Activated T-cell treated with anti-CD3 and anti-CD28 coated beads, Interleukin-2, amount 50 U/mL, for 24 hours (primary cell): ENCODE results near the gene MFSD1.
"Not testable (repeated sequence)": the region's sequence is repeated elsewhere in the genome, so short reads cannot be mapped to it uniquely, and the experiment has no call there.

Experiments used
- DNase-seq: peaks from one replicate; pipeline ENCODE4 v3.0.0-alpha.2; 2020
- H3K27ac Mint-ChIP-seq: 2 replicates; pipeline ENCODE4 v1.8.0; 2020; ENCODE audit warnings: mild to moderate bottlenecking, mixed read lengths
- H3K27me3 Mint-ChIP-seq: 2 replicates; pipeline ENCODE4 v1.8.0; 2020; ENCODE audit warnings: mixed read lengths
- H3K36me3 Mint-ChIP-seq: 2 replicates; pipeline ENCODE4 v1.8.0; 2020; ENCODE audit warnings: low read depth, mixed read lengths
- H3K4me1 Mint-ChIP-seq: 2 replicates; pipeline ENCODE4 v1.8.0; 2020; ENCODE audit warnings: low read depth, mixed read lengths
- H3K4me3 Mint-ChIP-seq: 2 replicates; pipeline ENCODE4 v1.8.0; 2020; ENCODE audit warnings: mild to moderate bottlenecking, moderate library complexity, mixed read lengths
- H3K9me3 Mint-ChIP-seq: 2 replicates; pipeline ENCODE4 v1.8.0; 2020; ENCODE audit warnings: mixed read lengths

Gene MFSD1

DNA sequence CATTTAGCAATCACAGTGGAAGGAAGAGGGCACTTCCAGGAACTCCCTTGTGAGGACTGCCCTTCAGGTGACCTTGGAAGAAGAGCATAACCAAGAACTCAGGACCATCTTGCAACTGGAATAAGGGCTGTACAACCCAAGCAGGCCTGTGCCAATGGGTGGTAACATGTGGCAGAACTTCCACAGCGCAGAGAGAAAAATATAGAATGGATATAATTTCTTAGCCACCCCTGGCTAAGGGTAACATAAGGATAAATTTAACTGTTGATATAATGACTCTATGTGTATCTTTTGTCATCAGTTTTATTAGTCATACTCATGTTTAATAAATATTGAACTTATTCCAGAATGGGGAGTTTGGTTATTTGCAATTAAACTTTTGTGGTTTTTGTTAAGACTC lies 13.4 kb upstream of the MFSD1 start:
- Mint-ChIP-seq H3K9me3 (no peaks in the 10 kb centered on the region), H3K4me1 (peaks cover 8% of the 10 kb centered on the region), H3K4me3 (no peak overlapping the region), H3K27ac (no peak overlapping the region), H3K36me3 (no peaks in the 10 kb centered on the region), H3K27me3 (no peaks in the 10 kb centered on the region)
- no peak for DNase-seq

GRCh38 chr3:158789592-158789991 lies 12.3 kb upstream of the MFSD1 start:
- no peak for DNase-seq
- H3K9me3 Mint-ChIP-seq, result no peaks in the 10 kb centered on the region
- H3K27me3 Mint-ChIP-seq, result no peaks in the 10 kb centered on the region
- no peaks in the 10 kb centered on the region for H3K36me3 Mint-ChIP-seq
- H3K4me3 Mint-ChIP-seq, result no peak overlapping the region
- no peak overlapping the region for H3K27ac Mint-ChIP-seq
- H3K4me1 Mint-ChIP-seq, result peaks cover 8% of the 10 kb centered on the region

- no peak for DNase-seq
- no peaks in the 10 kb centered on the region for H3K36me3 Mint-ChIP-seq
- H3K4me3 Mint-ChIP-seq, result peak overlapping the region; percentile 66
- H3K27me3 Mint-ChIP-seq, result peaks cover 4% of the 10 kb centered on the region
- H3K27ac Mint-ChIP-seq, result no peak overlapping the region
- H3K4me1 Mint-ChIP-seq, result peaks cover 8% of the 10 kb centered on the region
- no peaks in the 10 kb centered on the region for H3K9me3 Mint-ChIP-seq
Measured at GRCh38 chr3:158790901-158791589, 10.8 kb upstream of the MFSD1 start.

GRCh38 chr3:158791590-158791920 lies 10.3 kb upstream of the MFSD1 start:
- H3K4me3 Mint-ChIP-seq, H3K27ac Mint-ChIP-seq, H3K27me3 Mint-ChIP-seq: not testable (repeated sequence)

GRCh38 chr3:158792709-158793108 lies 9.1 kb upstream of the MFSD1 start:
- no peak for DNase-seq
- Mint-ChIP-seq H3K27ac (no peak overlapping the region), H3K4me3 (no peak overlapping the region), H3K36me3 (no peaks in the 10 kb centered on the region), H3K9me3 (no peaks in the 10 kb centered on the region), H3K4me1 (peaks cover 8% of the 10 kb centered on the region), H3K27me3 (peaks cover 4% of the 10 kb centered on the region)

More at GRCh38 chr3:158791590-158791920, 10.3 kb upstream of the MFSD1 start:
- not testable (repeated sequence) for H3K9me3 Mint-ChIP-seq, DNase-seq, H3K4me1 Mint-ChIP-seq, H3K36me3 Mint-ChIP-seq

GRCh38 chr3:158794206-158794605 lies 7.6 kb upstream of the MFSD1 start:
- no peak overlapping the region for H3K27ac Mint-ChIP-seq
- no peak for DNase-seq
- no peak overlapping the region for H3K4me3 Mint-ChIP-seq
- H3K9me3 Mint-ChIP-seq, result no peaks in the 10 kb centered on the region
- no peaks in the 10 kb centered on the region for H3K36me3 Mint-ChIP-seq
- H3K4me1 Mint-ChIP-seq, result peaks cover 8% of the 10 kb centered on the region
- peaks cover 4% of the 10 kb centered on the region for H3K27me3 Mint-ChIP-seq

DNA sequence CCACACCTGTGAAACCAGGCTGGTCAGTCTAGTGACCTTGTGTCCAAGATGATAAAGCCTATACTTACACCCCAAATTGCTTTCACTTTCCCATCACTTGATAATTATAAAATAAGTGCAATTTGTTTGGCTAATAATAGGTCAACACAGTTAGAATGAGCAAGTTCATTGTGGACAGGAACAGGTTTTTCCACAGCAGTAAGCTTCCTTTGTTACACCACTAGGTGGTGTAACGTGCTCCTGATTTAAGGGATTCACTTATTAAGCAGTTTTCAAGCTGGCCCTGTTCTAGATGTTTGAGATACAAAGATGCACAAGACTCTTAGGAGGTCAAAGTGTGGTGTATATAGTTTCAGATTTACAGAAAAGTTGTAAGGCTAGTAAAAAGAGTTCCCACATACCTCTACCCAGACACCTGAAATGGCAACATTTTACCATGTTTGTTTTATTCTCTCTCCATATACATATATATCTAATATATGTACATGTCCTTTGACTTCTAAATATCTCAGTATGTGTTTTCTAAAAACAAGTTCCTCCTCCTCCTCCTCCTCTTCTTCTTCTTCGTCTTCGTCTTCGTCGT lies 6.8 kb upstream of the MFSD1 start:
- no peak for DNase-seq
- Mint-ChIP-seq H3K4me1 (peaks cover 8% of the 10 kb centered on the region), H3K27me3 (peaks cover 4% of the 10 kb centered on the region), H3K9me3 (no peaks in the 10 kb centered on the region), H3K4me3 (no peak overlapping the region), H3K36me3 (no peaks in the 10 kb centered on the region), H3K27ac (no peak overlapping the region)

GRCh38 chr3:158801201-158801600 lies 653 bp upstream of the MFSD1 start:
- Mint-ChIP-seq H3K9me3 (no peaks in the 10 kb centered on the region), H3K36me3 (peaks cover 23% of the 10 kb centered on the region), H3K27ac (peak overlapping the region; percentile 92), H3K4me1 (peaks cover 37% of the 10 kb centered on the region), H3K27me3 (no peaks in the 10 kb centered on the region), H3K4me3 (peak overlapping the region; percentile 88)
- peak; percentile 32 for DNase-seq

- Mint-ChIP-seq H3K27me3 (no peaks in the 10 kb centered on the region), H3K36me3 (peaks cover 35% of the 10 kb centered on the region), H3K9me3 (no peaks in the 10 kb centered on the region), H3K27ac (peak overlapping the region; percentile 92), H3K4me1 (peaks cover 37% of the 10 kb centered on the region), H3K4me3 (peak overlapping the region; percentile 88)
- no peak for DNase-seq
Measured at GRCh38 chr3:158802409-158803268, 785 bp downstream of the MFSD1 start.

GRCh38 chr3:158804441-158804840 lies 2.6 kb downstream of the MFSD1 start:
- no peaks in the 10 kb centered on the region for H3K9me3 Mint-ChIP-seq
- no peak overlapping the region for H3K27ac Mint-ChIP-seq
- DNase-seq, result no peak
- H3K4me1 Mint-ChIP-seq, result peaks cover 49% of the 10 kb centered on the region
- peaks cover 52% of the 10 kb centered on the region for H3K36me3 Mint-ChIP-seq
- H3K4me3 Mint-ChIP-seq, result no peak overlapping the region
- no peaks in the 10 kb centered on the region for H3K27me3 Mint-ChIP-seq

DNA sequence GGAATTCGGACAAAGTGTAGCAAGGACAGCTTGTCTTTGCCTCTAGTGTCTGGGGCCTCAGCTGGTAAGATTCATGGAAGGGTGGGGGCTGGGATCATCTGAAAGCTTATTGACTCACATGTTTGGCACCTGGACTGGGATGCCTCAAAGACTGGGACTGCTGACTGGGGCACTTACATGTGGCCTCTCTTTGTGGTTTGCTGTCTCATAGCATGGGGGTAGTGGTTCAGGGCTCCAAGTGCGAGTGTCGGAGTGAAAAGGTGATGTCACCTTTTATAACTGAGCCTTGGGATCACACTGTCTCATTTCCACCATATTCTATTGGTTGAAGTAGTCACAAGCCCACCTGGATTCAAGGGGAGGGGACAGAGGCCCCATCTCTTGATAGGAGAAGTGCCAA lies 6.8 kb downstream of the MFSD1 start:
- Mint-ChIP-seq H3K36me3 (peaks cover 84% of the 10 kb centered on the region), H3K27me3 (no peaks in the 10 kb centered on the region), H3K9me3 (no peaks in the 10 kb centered on the region), H3K4me3 (no peak overlapping the region), H3K27ac (no peak overlapping the region), H3K4me1 (peaks cover 30% of the 10 kb centered on the region)
- DNase-seq, result no peak

GRCh38 chr3:158809642-158810041 lies 7.8 kb downstream of the MFSD1 start:
- no peak for DNase-seq
- Mint-ChIP-seq H3K27me3 (no peaks in the 10 kb centered on the region), H3K27ac (no peak overlapping the region), H3K36me3 (peaks cover 89% of the 10 kb centered on the region), H3K9me3 (no peaks in the 10 kb centered on the region), H3K4me1 (peaks cover 25% of the 10 kb centered on the region), H3K4me3 (no peak overlapping the region)

DNA sequence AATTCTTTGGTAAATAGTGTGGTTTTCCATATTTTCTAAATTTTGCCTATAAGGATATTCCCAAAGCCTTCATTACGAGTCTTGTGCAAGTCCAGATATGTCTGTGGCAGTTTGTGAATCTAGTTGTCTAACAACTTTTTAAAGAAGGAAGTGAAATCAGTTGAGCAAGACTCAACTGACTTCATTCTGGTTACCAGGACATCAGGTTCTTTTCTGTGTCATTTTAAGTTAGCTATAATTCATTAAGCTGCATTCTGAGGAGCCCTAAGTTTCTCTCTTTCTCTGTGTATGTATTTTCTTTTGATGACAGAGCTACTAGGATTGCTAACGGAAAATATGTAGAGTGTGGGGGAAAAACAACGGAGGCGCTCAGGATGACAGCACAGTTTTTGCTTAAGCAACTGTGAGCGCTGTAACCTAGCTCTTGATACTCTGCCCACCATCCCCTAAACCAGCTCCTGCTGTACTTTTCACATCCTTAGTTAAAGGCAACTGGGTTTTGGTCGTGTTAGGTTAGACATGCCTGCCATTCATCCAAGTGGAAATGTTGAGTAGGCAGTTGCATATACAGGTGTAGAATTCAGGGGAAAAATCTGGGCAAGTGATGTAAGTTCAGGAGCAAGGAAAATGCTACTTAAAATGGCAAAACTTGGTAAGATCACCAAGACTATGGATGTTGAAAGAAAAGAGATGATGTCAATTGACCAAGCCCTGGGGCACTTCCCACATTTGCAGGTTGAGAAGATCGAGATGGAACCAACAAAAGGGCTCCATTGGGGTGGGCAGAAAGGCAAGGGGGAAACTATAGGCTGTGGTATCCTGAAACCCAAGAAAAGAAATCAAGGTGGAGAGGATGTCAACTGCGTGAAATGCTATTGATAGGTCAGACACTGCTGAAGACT lies 9.2 kb downstream of the MFSD1 start:
- Mint-ChIP-seq H3K27me3 (no peaks in the 10 kb centered on the region), H3K4me1 (peaks cover 17% of the 10 kb centered on the region), H3K4me3 (no peak overlapping the region), H3K27ac (no peak overlapping the region), H3K36me3 (peaks cover 82% of the 10 kb centered on the region), H3K9me3 (no peaks in the 10 kb centered on the region)
- no peak for DNase-seq

- Mint-ChIP-seq H3K36me3 (peaks cover 82% of the 10 kb centered on the region), H3K27me3 (no peaks in the 10 kb centered on the region), H3K4me3 (no peak overlapping the region), H3K27ac (no peak overlapping the region), H3K9me3 (no peaks in the 10 kb centered on the region), H3K4me1 (no peaks in the 10 kb centered on the region)
- DNase-seq, result no peak
Measured at GRCh38 chr3:158819282-158819681, 17.4 kb downstream of the MFSD1 start.
